SK-N-SH (cell line): ENCODE measurements around the gene ZNF486.
"Not testable (repeated sequence)": the region's sequence is repeated elsewhere in the genome, so short reads cannot be mapped to it uniquely, and the experiment has no call there.

ENCODE experiments used
- EP300 ChIP-seq, 2 experiments: IDR thresholded peaks; 2 replicates each; pipeline versions ENCODE4 v1.4.0 to v1.6.1; 2012; ENCODE audit warnings: borderline replicate concordance in 1 of 2, low read depth in 1 of 2, low read length in 1 of 2
- FOXM1 ChIP-seq: IDR thresholded peaks from 2 replicates; pipeline ENCODE4 v1.4.0; 2012; ENCODE audit warnings: low read depth, mild to moderate bottlenecking
- GABPA ChIP-seq: IDR thresholded peaks from 2 replicates; pipeline ENCODE4 v1.4.0; 2012; ENCODE audit warnings: low read depth, mild to moderate bottlenecking
- JUND ChIP-seq: IDR thresholded peaks from 2 replicates; pipeline ENCODE4 v1.4.0; 2012
- MEF2A ChIP-seq: IDR thresholded peaks from 2 replicates; pipeline ENCODE4 v1.4.0; 2012; ENCODE audit warnings: low read depth, borderline replicate concordance
- RAD21 ChIP-seq: IDR thresholded peaks from 2 replicates; pipeline ENCODE4 v1.6.1; 2012; ENCODE audit warnings: mild to moderate bottlenecking, low read length
- TF ChIP-seq, protein P1 (sequence below): fragments of 150-350 bp; IDR thresholded peaks from 2 replicates; pipeline ENCODE4 v1.6.1; 2016; ENCODE audit warnings: mild to moderate bottlenecking, low read depth, low read length
- TF ChIP-seq, protein P2 (sequence below): fragments of 200-600 bp; sonication (generic); IDR thresholded peaks from 2 replicates; pipeline ENCODE4 v1.6.1; 2017; ENCODE audit warnings: antibody characterized with exemption, mild to moderate bottlenecking, moderate library complexity
- TF ChIP-seq, protein P3 (sequence below): IDR thresholded peaks from 2 replicates; pipeline ENCODE4 v1.4.0; 2012; ENCODE audit warnings: low read depth

DNA sequence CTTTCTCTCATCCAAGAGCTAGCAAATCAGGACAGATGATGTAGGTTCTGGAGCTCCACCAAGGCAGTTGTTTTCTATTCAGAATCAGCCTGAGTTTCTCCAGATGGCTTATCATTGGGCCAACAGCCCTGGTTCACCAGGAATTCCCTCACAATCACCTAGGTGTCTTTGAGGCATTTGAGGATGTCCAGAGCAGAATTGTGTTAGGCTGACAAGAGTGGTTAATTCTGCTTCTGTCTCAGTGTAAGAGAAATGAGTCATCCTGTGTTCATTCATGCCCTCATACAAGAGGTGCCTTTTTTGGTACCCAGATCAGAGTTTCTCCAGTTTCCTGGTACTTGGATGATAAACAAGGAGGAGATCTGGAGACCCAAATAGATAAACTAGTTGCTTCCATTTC is 12.9 kb downstream of the ZNF486 start:
- TF ChIP-seq, protein P1, sequence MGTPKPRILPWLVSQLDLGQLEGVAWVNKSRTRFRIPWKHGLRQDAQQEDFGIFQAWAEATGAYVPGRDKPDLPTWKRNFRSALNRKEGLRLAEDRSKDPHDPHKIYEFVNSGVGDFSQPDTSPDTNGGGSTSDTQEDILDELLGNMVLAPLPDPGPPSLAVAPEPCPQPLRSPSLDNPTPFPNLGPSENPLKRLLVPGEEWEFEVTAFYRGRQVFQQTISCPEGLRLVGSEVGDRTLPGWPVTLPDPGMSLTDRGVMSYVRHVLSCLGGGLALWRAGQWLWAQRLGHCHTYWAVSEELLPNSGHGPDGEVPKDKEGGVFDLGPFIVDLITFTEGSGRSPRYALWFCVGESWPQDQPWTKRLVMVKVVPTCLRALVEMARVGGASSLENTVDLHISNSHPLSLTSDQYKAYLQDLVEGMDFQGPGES: not testable (repeated sequence)
- TF ChIP-seq, protein P2, sequence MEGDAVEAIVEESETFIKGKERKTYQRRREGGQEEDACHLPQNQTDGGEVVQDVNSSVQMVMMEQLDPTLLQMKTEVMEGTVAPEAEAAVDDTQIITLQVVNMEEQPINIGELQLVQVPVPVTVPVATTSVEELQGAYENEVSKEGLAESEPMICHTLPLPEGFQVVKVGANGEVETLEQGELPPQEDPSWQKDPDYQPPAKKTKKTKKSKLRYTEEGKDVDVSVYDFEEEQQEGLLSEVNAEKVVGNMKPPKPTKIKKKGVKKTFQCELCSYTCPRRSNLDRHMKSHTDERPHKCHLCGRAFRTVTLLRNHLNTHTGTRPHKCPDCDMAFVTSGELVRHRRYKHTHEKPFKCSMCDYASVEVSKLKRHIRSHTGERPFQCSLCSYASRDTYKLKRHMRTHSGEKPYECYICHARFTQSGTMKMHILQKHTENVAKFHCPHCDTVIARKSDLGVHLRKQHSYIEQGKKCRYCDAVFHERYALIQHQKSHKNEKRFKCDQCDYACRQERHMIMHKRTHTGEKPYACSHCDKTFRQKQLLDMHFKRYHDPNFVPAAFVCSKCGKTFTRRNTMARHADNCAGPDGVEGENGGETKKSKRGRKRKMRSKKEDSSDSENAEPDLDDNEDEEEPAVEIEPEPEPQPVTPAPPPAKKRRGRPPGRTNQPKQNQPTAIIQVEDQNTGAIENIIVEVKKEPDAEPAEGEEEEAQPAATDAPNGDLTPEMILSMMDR: not testable (repeated sequence)
- TF ChIP-seq, protein P3, sequence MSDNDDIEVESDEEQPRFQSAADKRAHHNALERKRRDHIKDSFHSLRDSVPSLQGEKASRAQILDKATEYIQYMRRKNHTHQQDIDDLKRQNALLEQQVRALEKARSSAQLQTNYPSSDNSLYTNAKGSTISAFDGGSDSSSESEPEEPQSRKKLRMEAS: not testable (repeated sequence)
- TF ChIP-seq FOXM1; GABPA; EP300 (IDR thresholded peaks at IDR 0.05; ENCODE audit: borderline replicate concordance in 1 of 2, low read depth in 1 of 2, low read length in 1 of 2); RAD21; JUND; MEF2A: not testable (repeated sequence)
